ENCODE results near the gene SIX2.
A peak's percentile ranks its signal among the peaks of the same experiment; 100 is the strongest.

GRCh38 chr2:44964752-44965236 lies 44.5 kb downstream of the SIX2 start:
- TF ChIP-seq POLR2AphosphoS5 (IDR thresholded peaks at IDR 0.05) (no peak), POLR2A (IDR thresholded peaks at IDR 0.05) (no peak)
- TF ChIP-seq, protein P1, sequence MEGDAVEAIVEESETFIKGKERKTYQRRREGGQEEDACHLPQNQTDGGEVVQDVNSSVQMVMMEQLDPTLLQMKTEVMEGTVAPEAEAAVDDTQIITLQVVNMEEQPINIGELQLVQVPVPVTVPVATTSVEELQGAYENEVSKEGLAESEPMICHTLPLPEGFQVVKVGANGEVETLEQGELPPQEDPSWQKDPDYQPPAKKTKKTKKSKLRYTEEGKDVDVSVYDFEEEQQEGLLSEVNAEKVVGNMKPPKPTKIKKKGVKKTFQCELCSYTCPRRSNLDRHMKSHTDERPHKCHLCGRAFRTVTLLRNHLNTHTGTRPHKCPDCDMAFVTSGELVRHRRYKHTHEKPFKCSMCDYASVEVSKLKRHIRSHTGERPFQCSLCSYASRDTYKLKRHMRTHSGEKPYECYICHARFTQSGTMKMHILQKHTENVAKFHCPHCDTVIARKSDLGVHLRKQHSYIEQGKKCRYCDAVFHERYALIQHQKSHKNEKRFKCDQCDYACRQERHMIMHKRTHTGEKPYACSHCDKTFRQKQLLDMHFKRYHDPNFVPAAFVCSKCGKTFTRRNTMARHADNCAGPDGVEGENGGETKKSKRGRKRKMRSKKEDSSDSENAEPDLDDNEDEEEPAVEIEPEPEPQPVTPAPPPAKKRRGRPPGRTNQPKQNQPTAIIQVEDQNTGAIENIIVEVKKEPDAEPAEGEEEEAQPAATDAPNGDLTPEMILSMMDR (IDR thresholded peaks at IDR 0.05): peak in 1 of 5 experiments; percentile 12
